Measurements from ENCODE around the gene EMC1.
"Not testable (repeated sequence)": the region's sequence is repeated elsewhere in the genome, so short reads cannot be mapped to it uniquely, and the experiment has no call there.

Gene EMC1

DNA sequence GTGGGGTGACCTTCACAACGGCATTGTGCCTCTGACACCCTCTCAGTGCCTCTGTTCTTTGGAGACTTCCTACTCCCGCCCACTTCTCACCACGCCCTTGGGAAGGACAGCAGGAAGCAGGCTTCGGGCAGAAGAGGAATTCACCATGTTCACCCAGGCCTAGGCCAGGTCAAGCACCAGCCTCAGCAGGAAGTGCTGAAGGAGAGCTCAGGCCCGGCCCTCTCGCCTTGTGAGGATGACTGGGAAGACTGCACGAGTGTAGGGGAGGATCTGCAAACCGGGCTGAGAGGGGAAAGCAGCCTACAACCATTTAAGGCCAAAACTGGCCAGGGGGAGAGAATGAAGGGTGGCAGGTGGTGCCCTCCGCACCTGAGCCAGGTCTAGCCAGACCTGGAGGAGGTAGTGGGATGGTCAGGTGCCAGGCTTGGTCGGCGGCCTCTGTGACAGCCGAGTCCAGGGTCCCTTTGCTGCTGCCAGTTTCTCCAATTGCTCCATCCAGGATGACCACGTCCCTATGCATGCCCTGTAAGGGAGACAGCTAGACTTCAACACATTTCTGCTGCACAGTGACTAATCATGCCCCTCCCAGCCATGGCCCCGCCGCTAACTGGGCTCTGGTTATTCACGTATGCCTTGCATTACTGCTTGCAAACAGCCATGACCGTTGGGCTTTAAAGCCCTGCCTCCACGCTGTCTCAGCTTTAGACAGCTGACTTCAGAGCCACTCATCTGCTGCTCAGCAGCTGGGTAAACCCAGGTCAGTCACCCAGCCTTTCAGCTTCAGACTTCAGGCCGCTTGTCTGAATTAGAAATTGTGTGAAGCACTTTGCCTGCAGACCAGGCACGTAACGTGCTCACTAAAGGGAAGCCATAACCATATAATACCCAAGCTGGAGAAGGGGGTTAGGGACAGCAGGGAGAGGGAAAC is 9.2 kb upstream of the EMC1 start:
- DNase-seq (ENCODE audit: low read depth), result no peak

GRCh38 chr1:19258353-19258752 is 7.0 kb upstream of the EMC1 start:
- no peak for DNase-seq (ENCODE audit: low read depth)

DNA sequence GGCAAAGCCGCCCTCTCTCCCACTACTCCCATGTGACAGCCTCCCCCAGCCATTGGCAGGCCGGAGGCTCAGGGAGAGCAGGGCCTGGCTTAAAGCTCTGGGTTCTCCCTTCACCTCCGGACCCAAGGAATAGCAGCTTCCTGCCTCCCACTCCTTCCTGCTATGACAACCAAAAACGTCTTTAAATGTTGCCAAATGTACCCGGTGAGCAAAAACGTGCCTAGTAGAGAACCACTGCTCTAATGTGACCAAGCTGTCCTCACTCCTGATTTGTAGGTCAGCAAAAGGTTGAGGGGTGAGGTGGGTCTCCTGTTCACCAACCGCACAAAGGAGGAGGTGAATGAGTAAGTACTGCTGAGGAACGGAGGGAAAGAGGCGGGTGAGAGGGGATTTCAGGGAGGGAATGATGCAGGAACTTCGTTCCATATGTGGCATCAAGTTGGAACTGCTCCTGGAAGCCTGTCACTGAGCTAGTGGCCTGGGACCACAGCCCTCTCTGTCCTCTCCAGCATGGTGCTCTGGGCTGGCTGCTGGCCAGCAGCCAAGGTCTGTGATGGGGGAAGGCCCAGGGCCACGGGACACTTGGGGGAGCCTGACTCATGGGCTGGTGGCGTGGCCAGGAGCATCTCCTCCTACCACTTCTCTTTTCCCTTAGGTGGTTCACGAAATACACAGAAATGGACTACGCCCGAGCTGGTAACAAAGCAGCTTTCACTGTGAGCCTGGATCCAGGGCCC is 6.0 kb upstream of the EMC1 start:
- DNase-seq (ENCODE audit: low read depth), result no peak

DNA sequence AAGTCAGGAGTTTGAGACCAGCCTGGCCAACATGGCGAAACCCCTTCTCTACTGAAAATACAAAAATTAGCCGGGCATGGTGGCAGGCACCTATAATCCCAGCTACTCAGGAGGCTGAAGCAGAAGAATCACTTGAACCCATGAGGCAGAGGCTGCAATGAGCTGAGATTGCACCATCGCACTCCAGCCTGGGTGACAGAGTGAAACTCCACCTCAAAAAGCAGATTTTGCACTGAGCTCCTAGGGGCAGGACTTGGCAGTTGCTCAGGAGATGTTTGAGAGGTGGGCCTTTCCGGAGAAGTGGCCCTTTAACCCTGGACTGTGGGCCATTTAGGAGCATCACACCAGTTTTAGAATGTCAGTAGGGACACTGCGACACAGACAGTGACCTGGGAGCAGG is 5.0 kb upstream of the EMC1 start:
- not testable (repeated sequence) for DNase-seq (ENCODE audit: low read depth)

GRCh38 chr1:19255288-19255687 is 4.0 kb upstream of the EMC1 start:
- DNase-seq (ENCODE audit: low read depth), result no peak

- no peak for DNase-seq (ENCODE audit: low read depth)
Measured at GRCh38 chr1:19254416-19254815, 3.1 kb upstream of the EMC1 start.

DNA sequence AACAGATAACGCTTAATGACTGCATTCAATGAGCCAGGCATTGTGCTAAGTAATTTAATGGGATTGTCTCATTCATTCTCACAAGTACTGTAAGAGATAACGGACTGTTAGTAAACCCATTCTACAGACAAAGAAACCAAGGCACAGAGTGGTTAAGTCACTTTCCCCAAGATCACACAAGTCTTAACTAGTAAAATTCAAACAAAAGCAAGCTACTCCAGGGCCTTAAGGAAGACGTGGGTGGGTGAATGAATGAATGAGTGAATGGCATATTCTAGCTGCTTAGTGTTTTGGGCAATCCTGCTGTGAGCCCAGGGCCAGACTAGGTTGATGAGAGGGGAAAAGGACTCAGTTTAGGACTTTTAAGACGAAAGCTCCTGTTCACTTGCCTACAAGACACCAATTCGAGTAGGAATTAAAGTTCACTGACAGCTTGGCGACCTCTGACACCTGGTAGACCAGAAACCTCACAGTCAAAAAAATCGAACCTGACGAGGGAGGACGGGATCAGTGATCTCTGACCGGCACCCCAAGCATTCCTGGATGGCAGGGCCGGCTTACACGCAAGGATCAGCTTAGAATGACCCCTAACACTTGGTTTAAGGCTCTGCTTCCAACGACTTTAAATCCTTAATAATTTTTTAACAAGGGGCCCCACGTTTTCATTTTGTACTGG is 557 bp downstream of the EMC1 start:
- DNase-seq (ENCODE audit: low read depth), result no peak

GRCh38 chr1:19240673-19241538 is 10.4 kb downstream of the EMC1 start:
- DNase-seq (ENCODE audit: low read depth), result peak; percentile 47

- no peak for DNase-seq (ENCODE audit: low read depth)
Measured at GRCh38 chr1:19239876-19240275, 11.4 kb downstream of the EMC1 start.

DNA sequence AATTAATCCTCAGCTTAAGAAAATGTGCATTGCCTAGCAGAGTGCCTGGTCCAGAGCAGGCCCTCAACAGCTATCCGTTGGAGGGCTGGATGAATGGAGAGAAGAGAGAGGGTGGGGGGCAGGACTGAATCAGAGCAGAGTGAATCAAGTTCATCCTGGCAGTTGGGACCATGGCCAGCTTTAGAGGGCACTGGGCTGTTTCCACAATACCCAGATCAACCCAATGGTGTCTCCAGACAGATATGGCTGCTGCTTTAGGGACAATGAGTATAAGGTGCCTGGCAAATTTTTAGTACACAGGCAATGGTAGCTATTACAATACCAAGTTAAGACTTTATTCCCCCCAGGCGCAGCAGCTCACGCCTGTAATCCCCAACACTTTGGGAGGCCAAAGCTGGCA is 17.1 kb downstream of the EMC1 start:
- no peak for DNase-seq (ENCODE audit: low read depth)

DNA sequence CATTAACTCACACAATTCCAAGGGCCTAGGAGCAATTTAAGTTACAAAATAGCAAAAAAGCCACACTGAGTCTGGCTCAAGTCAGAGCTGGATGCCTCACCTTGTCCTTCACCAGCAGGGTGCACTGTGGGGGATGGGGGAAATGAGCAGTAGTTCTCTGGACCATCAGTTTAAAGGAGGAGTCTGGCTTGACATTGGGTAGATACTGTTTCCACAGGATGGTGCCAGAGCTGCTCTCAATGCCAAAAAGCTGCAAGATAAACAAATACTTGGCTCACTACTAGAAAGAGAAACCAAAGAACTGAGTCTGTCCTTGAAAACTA is 18.8 kb downstream of the EMC1 start:
- no peak for DNase-seq (ENCODE audit: low read depth)

DNA sequence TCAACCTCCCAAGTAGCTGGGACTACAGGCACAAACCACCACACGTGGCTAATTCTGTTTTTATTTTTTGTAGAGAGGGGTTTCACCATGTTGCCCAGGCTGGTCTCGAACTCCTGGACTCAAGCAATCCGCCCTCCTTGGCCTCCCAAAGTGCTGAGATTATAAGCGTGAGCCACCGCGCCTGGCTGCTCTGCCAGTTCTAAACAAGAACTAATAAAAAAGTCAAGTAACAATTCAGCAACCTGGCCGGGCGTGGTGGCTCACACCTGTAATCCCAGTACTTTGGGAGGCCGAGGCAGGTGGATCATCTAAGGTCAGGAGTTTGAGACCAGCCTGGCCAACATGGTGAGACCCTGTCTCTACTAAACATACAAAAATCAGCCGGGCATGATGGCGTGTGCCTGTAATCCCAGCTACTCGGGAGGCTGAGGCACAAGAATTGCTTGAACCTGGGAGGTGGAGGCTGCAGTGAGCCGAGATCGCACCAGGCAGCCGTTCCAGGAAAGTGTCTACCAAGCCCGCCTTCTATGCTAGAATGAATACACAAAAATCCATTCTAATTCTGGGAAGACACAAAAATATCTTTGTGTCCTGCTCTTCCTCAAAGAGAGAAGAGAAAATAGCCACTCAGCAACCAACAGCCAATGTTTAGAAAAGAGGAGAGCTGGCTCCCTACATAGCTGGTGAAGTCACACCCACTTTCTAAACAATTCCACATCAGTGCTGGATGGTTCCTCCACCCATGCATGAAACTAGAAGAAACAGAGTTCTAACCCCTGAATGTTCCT is 19.4 kb downstream of the EMC1 start:
- DNase-seq (ENCODE audit: low read depth), result not testable (repeated sequence)

DNA sequence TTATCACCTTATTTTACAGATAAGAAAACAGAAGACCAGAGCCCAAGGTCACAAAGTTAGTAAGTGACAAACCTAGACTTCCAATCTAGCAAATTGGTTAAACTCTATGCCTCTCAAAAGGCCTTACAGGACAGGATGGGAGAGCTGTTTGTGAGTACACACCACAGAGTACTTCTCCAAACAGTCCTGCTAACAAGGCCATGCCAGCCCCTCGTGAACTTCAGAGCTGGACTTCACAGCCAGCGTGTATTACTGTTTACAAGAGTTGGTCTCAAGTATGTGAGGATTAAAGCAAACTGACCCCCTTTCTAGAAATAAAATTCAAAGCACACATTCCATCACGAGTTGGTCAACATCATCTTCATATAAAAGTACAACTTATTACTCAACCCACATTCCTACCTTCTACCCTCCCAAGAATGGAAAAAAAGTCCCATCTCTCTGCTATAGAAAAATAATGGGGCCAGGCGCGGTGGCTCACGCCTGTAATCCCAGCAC is 21.4 kb downstream of the EMC1 start:
- DNase-seq (ENCODE audit: low read depth), result no peak

- no peak for DNase-seq (ENCODE audit: low read depth)
Measured at GRCh38 chr1:19229229-19229628, 22.1 kb downstream of the EMC1 start.

DNA sequence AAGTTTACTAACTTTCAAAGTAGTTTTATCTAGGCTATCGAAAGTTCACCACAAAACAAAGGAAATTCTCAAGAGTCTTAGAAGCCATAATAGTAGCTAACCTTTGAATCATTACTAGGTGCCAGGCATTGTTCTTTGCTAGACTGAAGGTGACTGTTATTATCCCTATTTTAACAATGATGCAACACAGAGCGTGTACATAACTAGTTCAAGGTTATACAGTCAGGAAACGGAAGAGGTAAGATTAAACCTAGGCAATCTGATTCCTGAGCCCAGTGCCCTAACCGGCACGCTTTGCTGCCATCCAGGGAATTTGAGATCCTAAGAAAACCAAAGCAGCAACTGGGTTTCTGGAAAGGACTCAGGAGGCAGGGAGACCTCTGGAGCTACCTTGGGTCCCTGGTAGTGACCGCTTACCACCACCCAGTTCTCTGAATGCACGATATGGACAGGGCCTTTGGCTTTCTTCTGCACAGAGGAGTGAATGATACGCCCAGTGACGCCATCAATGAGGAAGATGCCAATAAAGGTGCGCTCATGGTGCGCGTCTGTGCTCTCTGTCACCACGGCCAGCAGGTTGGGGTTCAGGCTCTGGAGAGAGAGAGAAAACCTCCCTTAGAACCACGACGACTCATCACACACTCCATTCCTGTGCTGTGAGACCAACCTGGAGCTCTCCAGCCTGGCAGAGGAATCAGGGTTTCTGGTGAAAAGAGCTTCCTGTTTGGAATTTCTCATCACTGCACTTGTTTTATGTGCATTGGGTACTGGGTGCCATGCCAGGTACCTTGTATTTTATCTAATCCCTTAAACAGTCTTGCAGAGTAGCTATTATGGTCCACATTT is 28.1 kb downstream of the EMC1 start:
- no peak for DNase-seq (ENCODE audit: low read depth)

GRCh38 chr1:19222573-19222972 is 28.8 kb downstream of the EMC1 start:
- no peak for DNase-seq (ENCODE audit: low read depth)

DNA sequence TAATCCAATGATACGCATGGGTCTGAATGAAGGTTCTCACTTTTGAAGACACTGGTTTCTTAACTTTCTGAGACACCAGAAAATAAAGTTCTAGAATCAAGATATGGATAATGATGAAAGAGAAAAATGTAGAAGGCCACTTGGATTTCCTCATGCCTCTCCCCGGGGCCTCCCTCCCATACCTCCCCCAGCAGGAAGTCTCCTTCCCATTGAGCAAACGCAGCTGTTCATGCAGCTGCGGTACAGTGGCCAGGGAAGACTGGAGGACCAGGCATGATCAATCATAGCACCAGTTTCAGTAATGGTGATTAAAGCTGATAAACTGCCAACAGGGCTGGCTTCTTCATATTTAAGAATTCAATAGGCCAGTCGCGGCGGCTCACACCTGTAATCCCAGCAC is 30.3 kb downstream of the EMC1 start:
- DNase-seq (ENCODE audit: low read depth), result no peak

- DNase-seq (ENCODE audit: low read depth), result no peak
Measured at GRCh38 chr1:19220080-19220846, 31.1 kb downstream of the EMC1 start.

- no peak for DNase-seq (ENCODE audit: low read depth)
Measured at GRCh38 chr1:19219451-19219850, 31.9 kb downstream of the EMC1 start.

Measured in stimulated activated CD8-positive, alpha-beta memory T cell treated with anti-CD3 and anti-CD28 coated beads, Interleukin-12 subunit alpha, Interleukin-12 subunit beta, amount 100 ng/mL, for 1 hour (primary cell).